ENCODE results near the gene GSTT2.
"Not testable (repeated sequence)": the region's sequence is repeated elsewhere in the genome, so short reads cannot be mapped to it uniquely, and the experiment has no call there.

GSTT2 gene

DNA sequence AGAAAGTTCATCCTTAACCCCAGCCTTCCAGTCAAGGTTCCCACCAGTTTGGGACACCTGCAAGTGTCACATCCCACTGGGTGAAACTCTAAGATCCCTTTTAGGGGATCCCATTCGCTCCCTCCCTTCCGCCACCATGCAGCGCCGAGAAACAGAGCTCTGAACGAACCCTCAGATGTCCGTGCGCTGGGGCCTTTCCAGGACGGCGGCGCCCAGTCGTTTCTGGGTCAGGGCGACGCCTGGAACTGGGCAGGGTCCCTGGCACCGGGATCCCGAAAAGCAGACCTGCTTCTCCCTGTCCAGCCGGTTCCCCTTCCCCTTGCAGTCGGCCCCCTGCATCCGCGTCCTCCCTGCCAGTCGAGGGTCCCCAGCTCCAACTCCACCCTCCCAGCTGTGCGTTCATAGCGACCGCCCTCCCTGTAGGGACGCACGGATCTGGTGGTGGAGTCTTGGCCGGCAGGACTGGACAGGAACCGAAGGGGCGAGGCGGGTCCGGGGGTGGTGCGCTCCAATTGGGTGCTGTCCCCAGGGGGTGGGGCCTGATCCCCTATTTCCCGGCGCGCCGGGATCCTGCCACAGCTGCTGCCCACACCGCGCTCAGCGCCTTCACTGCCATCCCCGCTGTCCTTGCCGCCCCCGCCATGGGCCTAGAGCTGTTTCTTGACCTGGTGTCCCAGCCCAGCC is at the start of gene GSTT2:
Gene GSTT2, plus strand, starts transcription at position 578 of the 684 bp plus-strand sequence.
- H3K4me3 ChIP-seq; H3K36me3 ChIP-seq (replicated peaks); DNase-seq (ENCODE audit: low spot score in 2 of 2); H3K27me3 ChIP-seq (ENCODE audit: low read depth); H3K9me3 ChIP-seq; H3K4me1 ChIP-seq: not testable (repeated sequence)
- in situ Hi-C loops (cut with MboI; ENCODE audit: low sequenced_read_pairs) = loop anchor here (10.0 kb wide), 1 partner anchor 195 kb away; no protein-coding TSS in a partner anchor

DNA sequence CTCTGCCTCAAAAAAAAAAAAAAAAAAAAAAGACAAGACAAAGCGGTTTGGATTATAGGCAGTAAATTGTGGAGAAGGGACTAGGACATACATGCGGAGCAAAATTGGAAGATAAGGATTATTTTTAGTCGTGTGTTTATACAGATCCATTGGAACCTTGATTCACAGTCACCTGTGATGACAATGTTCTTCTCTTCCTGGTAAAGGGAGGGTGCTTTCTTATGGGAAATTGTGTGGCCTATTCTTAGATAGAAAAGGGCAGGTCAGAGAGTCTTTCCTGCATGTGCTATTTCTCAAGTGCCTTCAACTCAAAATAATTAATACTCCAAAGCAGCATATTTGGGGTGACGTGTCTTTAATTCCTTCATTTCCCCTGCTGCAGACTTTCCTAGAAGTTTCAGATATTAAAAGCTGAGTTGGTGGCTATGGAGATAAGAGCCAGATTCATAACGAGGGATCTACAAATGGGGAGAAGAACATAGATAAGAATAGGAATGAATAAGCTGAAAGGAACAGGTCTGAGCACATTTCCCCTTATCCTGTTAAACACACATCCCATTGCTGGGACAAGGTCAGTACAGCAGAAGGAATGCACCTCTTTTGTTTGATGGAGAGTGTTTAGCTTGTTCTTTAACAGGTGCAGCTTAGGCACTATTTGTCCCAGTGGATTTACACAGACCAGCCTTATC is 41.5 kb upstream of the GSTT2 start:
- Histone ChIP-seq H3K27me3 (ENCODE audit: low read depth) (no peaks in the 10 kb centered on the region), H3K4me3 (no peak overlapping the region), H3K36me3 (replicated peaks) (no peaks in the 10 kb centered on the region), H3K4me1 (no peaks in the 10 kb centered on the region), H3K9me3 (no peaks in the 10 kb centered on the region)
- no peak for DNase-seq (ENCODE audit: low spot score in 2 of 2)
- in situ Hi-C loops (cut with MboI; ENCODE audit: low sequenced_read_pairs) = no loop called here

DNA sequence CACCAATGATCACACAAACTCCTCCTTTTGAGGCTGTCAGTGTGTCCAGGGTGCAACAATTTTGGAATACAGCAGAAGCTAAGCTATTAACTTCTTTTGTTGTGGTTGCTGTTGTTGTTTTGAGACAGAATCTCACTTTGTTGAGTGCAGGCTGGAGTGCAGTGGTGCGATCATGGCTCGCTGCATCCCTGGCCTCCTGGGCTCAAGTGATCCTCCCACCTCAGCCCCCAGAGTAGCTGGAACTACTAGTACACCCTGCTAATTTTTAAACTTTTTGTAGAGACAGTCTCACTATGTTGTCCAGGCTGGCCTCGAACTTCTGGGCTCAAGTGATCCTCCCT is 40.9 kb upstream of the GSTT2 start:
- Histone ChIP-seq H3K9me3 (no peaks in the 10 kb centered on the region), H3K36me3 (replicated peaks) (no peaks in the 10 kb centered on the region), H3K27me3 (ENCODE audit: low read depth) (no peaks in the 10 kb centered on the region), H3K4me3 (no peak overlapping the region), H3K4me1 (no peaks in the 10 kb centered on the region)
- no peak for DNase-seq (ENCODE audit: low spot score in 2 of 2)
- in situ Hi-C loops (cut with MboI; ENCODE audit: low sequenced_read_pairs) = no loop called here

DNA sequence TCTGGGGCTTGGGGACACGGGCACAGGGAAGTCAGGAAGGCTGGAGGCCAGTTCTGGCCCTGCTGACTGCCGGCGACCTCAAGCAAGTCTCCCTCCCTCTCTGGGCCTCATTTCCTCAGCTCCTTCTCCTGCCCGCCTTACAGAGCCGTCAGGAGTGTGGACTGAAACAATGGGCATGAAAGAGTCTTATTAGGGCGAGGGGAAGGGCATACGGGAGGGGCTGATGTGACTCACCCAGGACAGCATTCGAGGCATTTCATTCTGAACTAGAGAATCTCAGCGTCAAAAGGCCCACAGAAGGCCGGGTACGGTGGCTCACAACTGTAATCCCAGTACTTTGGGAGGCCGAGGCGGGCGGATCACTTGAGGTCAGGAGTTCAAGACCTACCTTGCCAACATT is 39.8 kb upstream of the GSTT2 start:
- in situ Hi-C loops (cut with MboI; ENCODE audit: low sequenced_read_pairs); H3K36me3 ChIP-seq (replicated peaks); H3K4me1 ChIP-seq: not testable (repeated sequence)

DNA sequence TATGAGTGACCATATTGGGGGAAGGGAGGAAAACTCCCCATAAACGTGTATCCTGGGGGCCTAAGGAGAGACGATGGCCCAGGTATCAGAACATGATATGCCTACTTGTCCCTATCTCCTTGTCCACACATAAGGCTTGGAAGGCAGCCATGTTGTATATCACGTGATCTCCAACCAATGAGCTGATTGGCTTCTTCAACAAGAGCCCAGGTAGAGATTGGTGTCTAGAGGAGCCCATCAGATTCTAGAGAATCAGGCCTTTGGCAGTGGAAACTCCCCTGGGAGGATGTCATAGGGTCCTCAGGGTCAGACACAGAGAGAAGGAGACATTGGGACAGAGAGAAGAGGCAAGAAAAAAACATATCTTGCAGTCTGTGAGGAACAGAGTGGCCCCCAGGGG is 32.5 kb upstream of the GSTT2 start:
- in situ Hi-C loops (cut with MboI; ENCODE audit: low sequenced_read_pairs); DNase-seq (ENCODE audit: low spot score in 2 of 2); H3K4me3 ChIP-seq; H3K9me3 ChIP-seq; H3K27me3 ChIP-seq (ENCODE audit: low read depth); H3K4me1 ChIP-seq; H3K36me3 ChIP-seq (replicated peaks): not testable (repeated sequence)

More for the DNA sequence above, 39.8 kb upstream of the GSTT2 start:
- DNase-seq (ENCODE audit: low spot score in 2 of 2); H3K27me3 ChIP-seq (ENCODE audit: low read depth); H3K9me3 ChIP-seq; H3K4me3 ChIP-seq: not testable (repeated sequence)

DNA sequence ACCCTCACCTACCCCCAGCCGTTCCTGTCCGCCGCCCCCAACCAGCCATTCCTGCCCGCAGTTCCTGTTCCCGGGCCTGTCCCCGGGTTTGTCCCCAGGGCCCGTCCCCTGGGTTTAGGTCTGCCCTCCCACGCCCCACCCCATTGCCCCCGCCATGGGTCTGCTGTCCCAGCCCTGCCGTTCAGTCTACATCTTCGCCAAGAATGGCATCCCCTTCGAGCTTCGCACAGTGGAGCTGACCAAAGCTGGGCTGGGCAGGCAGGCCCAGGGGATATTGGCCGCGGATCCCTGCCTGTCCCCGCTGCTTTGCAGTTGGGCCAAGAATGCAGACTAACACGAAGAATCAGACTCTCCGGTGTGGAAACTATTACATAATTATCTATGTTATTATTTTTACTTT is 30.2 kb upstream of the GSTT2 start:
- not testable (repeated sequence) for H3K27me3 ChIP-seq (ENCODE audit: low read depth); DNase-seq (ENCODE audit: low spot score in 2 of 2); H3K36me3 ChIP-seq (replicated peaks); H3K4me1 ChIP-seq; H3K4me3 ChIP-seq; H3K9me3 ChIP-seq
- in situ Hi-C loops (cut with MboI; ENCODE audit: low sequenced_read_pairs) = loop anchor here (5.0 to 10.0 kb wide), 3 partner anchors 38 to 405 kb away; no protein-coding TSS in a partner anchor

DNA sequence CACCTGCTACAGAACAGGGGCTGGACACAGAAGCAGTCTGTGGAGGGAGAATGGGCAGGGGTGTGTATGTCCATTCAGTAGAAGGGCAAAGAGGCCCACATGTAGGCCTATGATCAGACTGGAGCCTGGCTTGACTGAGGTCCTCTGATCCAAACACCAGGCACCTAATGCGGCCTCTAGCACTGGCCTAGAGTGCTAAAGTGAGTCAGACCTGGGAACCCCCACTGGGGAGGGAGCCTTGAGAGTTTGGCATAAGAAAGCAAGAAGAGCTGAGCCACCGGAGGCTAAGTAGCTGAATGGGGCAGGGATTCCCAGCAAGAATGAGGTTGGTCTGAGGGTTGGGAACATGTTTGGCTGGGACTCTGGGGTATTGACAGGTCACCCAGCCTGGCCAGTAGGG is 28.6 kb upstream of the GSTT2 start:
- not testable (repeated sequence) for H3K27me3 ChIP-seq (ENCODE audit: low read depth); H3K4me1 ChIP-seq; H3K36me3 ChIP-seq (replicated peaks); H3K4me3 ChIP-seq; DNase-seq (ENCODE audit: low spot score in 2 of 2); H3K9me3 ChIP-seq
- in situ Hi-C loops (cut with MboI; ENCODE audit: low sequenced_read_pairs) = loop anchor here (5.0 to 10.0 kb wide), 3 partner anchors 36 to 407 kb away; no protein-coding TSS in a partner anchor

DNA sequence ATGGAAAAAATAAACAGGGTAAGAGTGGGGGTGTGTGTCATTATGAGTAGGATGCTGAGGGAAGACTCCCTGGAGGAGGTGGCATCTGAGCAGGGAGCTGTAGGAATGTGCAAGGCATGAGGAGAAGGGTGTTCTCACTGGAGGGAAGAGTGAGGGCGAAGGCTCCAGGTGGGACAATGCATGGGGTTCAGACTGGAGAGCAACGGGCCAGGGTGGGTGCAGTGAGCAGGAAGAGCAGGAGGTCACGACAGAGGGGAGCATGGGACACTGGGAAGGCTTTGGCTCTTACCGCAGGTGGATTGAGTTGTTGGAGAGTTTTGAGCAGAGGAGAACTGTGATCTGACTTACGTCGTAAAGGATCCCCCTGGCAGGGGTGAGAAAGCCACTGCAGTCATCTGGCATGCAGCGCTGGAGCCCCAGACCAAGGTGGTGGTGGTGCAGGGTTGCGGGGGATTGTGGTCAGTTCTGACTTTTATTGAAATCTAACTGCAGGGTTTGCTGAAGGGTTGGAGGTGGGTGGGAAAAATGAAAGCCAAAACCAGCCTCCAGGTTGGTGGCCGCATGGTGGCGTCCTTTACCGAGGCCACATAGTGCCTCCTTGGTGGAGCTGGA is 27.0 kb upstream of the GSTT2 start:
- in situ Hi-C loops (cut with MboI; ENCODE audit: low sequenced_read_pairs) = loop anchor here (5.0 to 10.0 kb wide), 3 partner anchors 34 to 408 kb away; no protein-coding TSS in a partner anchor
- not testable (repeated sequence) for H3K4me1 ChIP-seq

DNA sequence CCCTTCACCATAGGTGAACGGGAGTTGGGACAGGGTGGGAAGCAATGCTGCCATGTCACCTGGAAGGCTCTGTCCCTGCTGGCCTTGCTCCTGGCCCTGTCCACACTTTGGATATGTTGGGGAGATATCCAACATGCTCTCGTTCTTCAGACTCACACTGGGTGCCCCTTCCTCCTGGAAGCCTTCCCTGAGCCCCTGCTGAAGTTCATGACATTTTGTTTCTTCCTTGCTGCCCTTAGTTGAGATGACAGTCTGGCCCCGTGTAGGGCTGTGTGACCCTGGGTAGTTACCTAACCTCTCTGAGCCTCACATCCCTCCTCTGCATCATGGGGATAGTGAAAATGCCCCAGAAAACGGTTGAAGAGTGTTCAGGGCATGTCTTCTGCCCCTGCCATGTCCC is 26.4 kb upstream of the GSTT2 start:
- not testable (repeated sequence) for H3K4me3 ChIP-seq; H3K9me3 ChIP-seq; H3K27me3 ChIP-seq (ENCODE audit: low read depth); H3K4me1 ChIP-seq; DNase-seq (ENCODE audit: low spot score in 2 of 2); H3K36me3 ChIP-seq (replicated peaks)
- in situ Hi-C loops (cut with MboI; ENCODE audit: low sequenced_read_pairs) = loop anchor here (5.0 to 10.0 kb wide), 3 partner anchors 34 to 409 kb away; no protein-coding TSS in a partner anchor

More for the DNA sequence above, 27.0 kb upstream of the GSTT2 start:
- not testable (repeated sequence) for H3K4me3 ChIP-seq; DNase-seq (ENCODE audit: low spot score in 2 of 2); H3K27me3 ChIP-seq (ENCODE audit: low read depth); H3K9me3 ChIP-seq; H3K36me3 ChIP-seq (replicated peaks)

DNA sequence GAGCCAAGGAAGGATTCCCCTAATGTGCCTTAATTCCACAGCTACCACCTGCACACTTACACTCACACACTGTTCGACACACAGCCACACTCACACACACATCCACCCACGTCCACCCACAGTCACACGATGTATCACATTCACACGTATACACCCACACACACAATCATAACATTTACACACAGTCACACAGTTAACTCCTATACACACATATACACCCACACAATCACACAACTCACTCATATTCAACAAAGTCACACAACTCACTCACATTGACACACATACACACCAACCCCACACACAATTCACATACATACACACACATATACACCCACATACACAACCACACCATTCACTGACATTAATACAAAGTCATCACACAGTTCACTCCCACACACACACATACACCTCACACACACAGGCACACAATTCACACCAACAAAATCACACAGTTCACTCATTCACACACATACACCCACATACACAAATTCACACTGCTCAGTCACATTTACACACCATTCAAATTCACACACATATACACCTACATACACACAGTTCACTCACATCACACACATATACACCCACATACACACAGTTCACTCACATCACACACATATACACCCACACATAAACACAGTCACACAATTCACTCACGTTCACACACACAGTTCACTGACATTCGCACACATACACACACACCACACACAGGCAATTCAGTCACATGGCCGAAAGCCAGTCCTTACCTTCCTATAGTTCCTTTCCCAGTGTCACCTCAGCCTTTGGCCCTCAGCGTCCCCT is 25.5 kb upstream of the GSTT2 start:
- DNase-seq (ENCODE audit: low spot score in 2 of 2); H3K36me3 ChIP-seq (replicated peaks); H3K9me3 ChIP-seq; H3K4me3 ChIP-seq; H3K27me3 ChIP-seq (ENCODE audit: low read depth); H3K4me1 ChIP-seq: not testable (repeated sequence)
- in situ Hi-C loops (cut with MboI; ENCODE audit: low sequenced_read_pairs) = loop anchor here (5.0 to 10.0 kb wide), 3 partner anchors 33 to 410 kb away; no protein-coding TSS in a partner anchor

DNA sequence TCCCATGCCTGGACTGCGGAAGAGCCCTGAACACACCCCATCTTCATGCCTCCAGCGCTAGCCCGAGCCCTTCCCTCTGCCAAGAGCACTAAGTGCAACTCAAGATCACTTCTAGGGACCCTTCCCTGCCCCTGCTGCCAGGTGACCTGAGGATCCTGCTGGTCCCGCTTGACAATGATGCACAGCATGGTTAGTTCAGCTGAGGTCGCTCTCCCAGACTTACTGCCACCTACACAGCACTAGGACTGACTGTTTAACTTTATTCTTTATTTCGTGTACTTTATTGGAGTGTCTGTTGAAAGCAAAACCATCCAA is 25.0 kb upstream of the GSTT2 start:
- H3K36me3 ChIP-seq (replicated peaks); H3K27me3 ChIP-seq (ENCODE audit: low read depth); H3K9me3 ChIP-seq; H3K4me3 ChIP-seq; H3K4me1 ChIP-seq; DNase-seq (ENCODE audit: low spot score in 2 of 2): not testable (repeated sequence)
- in situ Hi-C loops (cut with MboI; ENCODE audit: low sequenced_read_pairs) = loop anchor here (5.0 to 10.0 kb wide), 3 partner anchors 32 to 410 kb away; no protein-coding TSS in a partner anchor

DNA sequence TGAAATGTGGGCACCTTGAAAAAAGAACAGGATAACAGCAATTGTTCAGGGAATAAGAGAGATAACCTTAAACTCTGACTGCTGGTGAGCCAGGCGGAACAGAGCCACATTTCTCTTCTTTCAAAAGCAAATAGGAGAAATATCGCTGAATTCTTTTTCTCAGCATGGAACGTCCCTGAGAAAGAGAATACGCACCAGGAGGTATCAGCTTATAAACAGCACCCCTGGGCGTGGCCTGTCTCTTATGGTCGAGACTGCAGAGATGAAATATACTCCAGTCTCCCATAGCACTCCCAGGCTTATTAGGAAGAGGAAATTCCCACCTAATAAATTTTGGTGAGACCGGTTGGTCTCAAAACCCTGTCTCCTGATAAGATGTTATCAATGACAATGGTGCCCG is 24.0 kb upstream of the GSTT2 start:
- in situ Hi-C loops (cut with MboI; ENCODE audit: low sequenced_read_pairs) = loop anchor here (10.0 kb wide), 2 partner anchors 91 to 411 kb away; no protein-coding TSS in a partner anchor
- not testable (repeated sequence) for H3K4me3 ChIP-seq; H3K36me3 ChIP-seq (replicated peaks); H3K27me3 ChIP-seq (ENCODE audit: low read depth); H3K4me1 ChIP-seq; H3K9me3 ChIP-seq
- DNase-seq (ENCODE audit: low spot score in 2 of 2) = peak in 1 of 2 experiments; percentile 33

DNA sequence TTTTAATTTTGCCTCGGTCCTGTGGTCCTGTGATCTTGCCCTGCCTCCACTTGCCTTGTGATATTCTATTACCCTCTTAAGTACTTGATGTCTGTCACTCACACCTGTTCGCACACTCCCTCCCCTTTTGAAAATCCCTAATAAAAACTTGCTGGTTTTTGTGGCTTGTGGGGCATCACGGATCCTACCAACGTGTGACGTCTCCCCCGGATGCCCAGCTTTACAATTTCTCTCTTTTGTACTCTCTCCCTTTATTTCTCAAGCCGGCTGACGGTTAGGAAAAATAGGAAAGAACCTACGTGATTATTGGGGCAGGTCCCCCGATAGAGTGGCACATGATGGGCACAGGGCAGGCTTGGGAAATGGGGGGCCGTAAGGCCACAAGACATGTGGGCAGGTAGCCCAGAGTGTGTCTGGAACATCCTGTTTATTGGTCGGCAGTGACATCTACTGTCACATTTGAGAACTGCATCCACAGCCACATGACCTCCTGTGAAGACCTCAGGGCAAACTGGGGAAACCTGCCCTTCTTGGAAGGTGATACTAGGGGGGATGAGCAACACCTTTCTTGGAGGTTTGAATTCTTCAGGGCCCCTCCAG is 23.5 kb upstream of the GSTT2 start:
- H3K4me1 ChIP-seq; H3K4me3 ChIP-seq; H3K9me3 ChIP-seq; H3K36me3 ChIP-seq (replicated peaks); H3K27me3 ChIP-seq (ENCODE audit: low read depth): not testable (repeated sequence)
- peak; percentile 68 to 93 for DNase-seq (ENCODE audit: low spot score in 2 of 2)
- in situ Hi-C loops (cut with MboI; ENCODE audit: low sequenced_read_pairs) = loop anchor here (10.0 kb wide), 2 partner anchors 92 to 412 kb away; no protein-coding TSS in a partner anchor
